Suprapubic skin (tissue), 4 donors: ENCODE data around the gene TDRD9. TPM values are rescaled to one million over a fixed set of nuclear protein-coding genes. Genes with fewer than 3 reads are reported as not detected.

Source experiments
- DNase-seq, 2 donors: peaks; one replicate each; pipeline ENCODE4 v3.0.0-alpha.2; 2019; ENCODE audit warnings: low spot score in 2 of 2
- H3K27ac ChIP-seq: fragments of 200-600 bp; sonication (generic); one replicate; pipeline ENCODE4 v1.5.1; 2019
- H3K27me3 ChIP-seq: fragments of 200-600 bp; sonication (generic); one replicate; pipeline ENCODE4 v1.5.1; 2019
- H3K36me3 ChIP-seq: fragments of 200-600 bp; sonication (generic); one replicate; pipeline ENCODE4 v1.5.1; 2019
- H3K4me1 ChIP-seq: fragments of 200-600 bp; sonication (generic); one replicate; pipeline ENCODE4 v1.5.1; 2019
- H3K4me3 ChIP-seq: fragments of 200-600 bp; sonication (generic); one replicate; pipeline ENCODE4 v1.5.1; 2019; ENCODE audit warnings: mild to moderate bottlenecking
- H3K9me3 ChIP-seq: fragments of 200-600 bp; sonication (generic); one replicate; pipeline ENCODE4 v1.5.1; 2019
- CTCF ChIP-seq, 2 donors: fragments of 200-600 bp in 1 of 2; fragments of 450-650 bp in 1 of 2; sonication (generic) in 1 of 2; IDR thresholded peaks; one replicate each; pipeline ENCODE4 v1.5.1; 2016 to 2019; ENCODE audit warnings: antibody characterized with exemption in 2 of 2, mild to moderate bottlenecking in 1 of 2, moderate library complexity in 1 of 2
- EP300 ChIP-seq: sonication (generic); formaldehyde crosslinking; IDR thresholded peaks from one replicate; pipeline ENCODE4 v1.6.1; 2017; ENCODE audit warnings: antibody characterized with exemption
- POLR2A ChIP-seq, 2 donors: fragments of 450-650 bp; IDR thresholded peaks; one replicate each; pipeline ENCODE4 v1.6.1; 2017; ENCODE audit warnings: antibody characterized with exemption in 2 of 2, mild to moderate bottlenecking in 2 of 2, moderate library complexity in 2 of 2
- POLR2AphosphoS5 ChIP-seq, 3 donors: sonication (generic); formaldehyde crosslinking; IDR thresholded peaks; one replicate each; pipeline ENCODE4 v1.6.1; 2017; ENCODE audit warnings: antibody characterized with exemption in 3 of 3
- WGBS: methylation state at CpG from one replicate; pipeline ENCODE4 v1.1.5; 2018; 5-methylcytosine and 5-hydroxymethylcytosine counted together
- total RNA-seq, 4 donors: library from RNA; depleted of rRNA; stranded (reverse); fragments of >200 nt; gene quantifications; one replicate each; pipeline ENCODE4 v1.1.0, GENCODE V29; 2016

TDRD9 gene
- total RNA-seq, 4 donors from 2014 or later, result 1.0 to 1.7 TPM; not detected in 2

- Histone ChIP-seq H3K27ac (no peak within 1 kb of the TSS), H3K27me3 (peaks cover 53% of the 10 kb centered on the region), H3K4me1 (peaks cover 8% of the 10 kb centered on the region), H3K4me3 (peak within 1 kb of the TSS; percentile 19), H3K9me3 (no peaks in the 10 kb centered on the region), H3K36me3 (no peaks in the 10 kb centered on the region)
- 8% methylated on average over 11 of the region's 70 CpGs for WGBS
- DNase-seq, result peak in 1 of 2 donors; percentile 65
- TF ChIP-seq CTCF (IDR thresholded peaks at IDR 0.05) (no peak), POLR2A (IDR thresholded peaks at IDR 0.05) (no peak)
Measured at GRCh38 chr14:104085032-104085888, 157.0 kb downstream of the TDRD9 start, which contains the start of gene ASPG. Gene ASPG, plus strand, starts transcription at chr14:104085700. Its CDS starts 71 bp downstream, at chr14:104085771.

- no peak overlapping the region for H3K27ac ChIP-seq
- TF ChIP-seq CTCF (IDR thresholded peaks at IDR 0.05), result no peak
- TF ChIP-seq POLR2A (IDR thresholded peaks at IDR 0.05), result no peak
- no peak for TF ChIP-seq POLR2AphosphoS5 (IDR thresholded peaks at IDR 0.05)
- TF ChIP-seq EP300, result no peak
- peaks cover 53% of the 10 kb centered on the region for H3K27me3 ChIP-seq
- no peak for DNase-seq
- no peaks in the 10 kb centered on the region for H3K36me3 ChIP-seq
- no peaks in the 10 kb centered on the region for H3K9me3 ChIP-seq
- peak overlapping the region; percentile 19 for H3K4me3 ChIP-seq
- WGBS, result no CpG with 5 or more reads among the region's 29 CpGs
- peaks cover 8% of the 10 kb centered on the region for H3K4me1 ChIP-seq
Measured at GRCh38 chr14:104085889-104086201, 157.6 kb downstream of the TDRD9 start.

DNA sequence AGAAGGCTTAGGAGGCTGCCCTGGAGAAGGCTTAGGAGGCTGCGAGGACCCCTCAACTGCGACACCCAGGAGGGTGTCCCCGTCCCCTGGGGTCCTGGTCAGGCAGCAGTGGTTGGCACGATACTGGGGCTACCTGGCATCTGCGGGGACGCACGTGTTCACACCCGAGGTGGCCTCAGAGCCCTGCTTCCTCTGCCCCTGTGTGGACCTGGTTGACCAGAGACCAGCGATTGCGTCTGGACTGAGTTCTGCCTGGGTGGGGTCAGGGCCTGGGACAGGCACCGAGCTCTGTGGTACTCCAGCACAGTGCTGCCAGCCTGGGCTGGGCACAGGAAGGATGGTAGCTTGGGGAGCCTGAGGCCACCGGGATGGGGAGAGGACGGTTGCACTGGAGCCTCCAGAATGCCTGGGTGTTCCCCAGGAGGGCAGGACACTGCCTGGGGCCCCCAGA is 158.0 kb downstream of the TDRD9 start:
- H3K36me3 ChIP-seq, result no peaks in the 10 kb centered on the region
- no peak overlapping the region for H3K27ac ChIP-seq
- TF ChIP-seq CTCF (IDR thresholded peaks at IDR 0.05) (no peak), POLR2A (IDR thresholded peaks at IDR 0.05) (no peak), POLR2AphosphoS5 (IDR thresholded peaks at IDR 0.05) (no peak), EP300 (no peak)
- no CpG with 5 or more reads among the region's 13 CpGs for WGBS
- no peak overlapping the region for H3K4me3 ChIP-seq
- H3K4me1 ChIP-seq, result peaks cover 8% of the 10 kb centered on the region
- DNase-seq, result peak in 1 of 2 donors; percentile 63
- no peaks in the 10 kb centered on the region for H3K9me3 ChIP-seq
- H3K27me3 ChIP-seq, result peaks cover 51% of the 10 kb centered on the region

DNA sequence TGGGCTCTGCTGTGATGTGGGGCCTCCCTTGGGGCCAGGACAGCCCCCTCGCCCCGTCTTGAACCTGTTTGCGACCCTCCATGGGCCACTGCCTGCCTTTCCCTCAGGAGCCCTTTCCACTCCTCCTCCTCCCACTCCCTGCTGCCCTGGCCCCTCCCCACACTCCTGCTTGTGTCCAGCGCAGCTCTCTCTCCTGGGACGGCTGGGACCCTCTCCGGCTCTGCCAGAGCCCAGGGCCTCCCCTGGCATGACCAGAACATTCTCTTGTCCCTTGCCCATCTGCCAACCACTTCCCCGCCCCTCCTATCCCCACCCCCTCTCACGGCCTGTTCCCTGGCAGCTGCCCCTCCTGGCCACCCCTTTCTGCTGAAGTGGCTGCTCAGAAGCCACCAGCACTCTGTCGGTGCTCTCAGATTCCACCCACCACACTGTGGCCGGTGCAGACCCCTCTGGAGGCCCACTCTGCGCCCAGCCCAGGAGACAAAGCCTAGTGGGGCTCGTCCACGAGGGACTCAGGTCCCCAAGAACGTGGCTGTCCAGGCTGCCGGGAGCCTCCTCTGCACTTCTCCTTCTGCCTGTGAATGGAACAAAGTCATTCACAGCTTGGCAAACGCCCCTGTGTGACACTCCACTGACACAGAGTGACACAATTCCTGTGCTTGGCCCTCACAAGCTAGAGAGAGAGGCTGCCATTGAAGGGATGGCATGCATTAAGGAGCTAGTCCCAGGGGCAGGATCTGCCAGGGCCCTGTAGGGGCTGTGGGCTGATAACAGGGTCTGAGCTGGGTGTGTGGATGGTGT is 158.6 kb downstream of the TDRD9 start:
- H3K36me3 ChIP-seq, result no peaks in the 10 kb centered on the region
- no peak overlapping the region for H3K27ac ChIP-seq
- DNase-seq, result peak in 1 of 2 donors; percentile 59
- peaks cover 8% of the 10 kb centered on the region for H3K4me1 ChIP-seq
- TF ChIP-seq EP300 (no peak), POLR2A (IDR thresholded peaks at IDR 0.05) (no peak), CTCF (IDR thresholded peaks at IDR 0.05) (no peak), POLR2AphosphoS5 (IDR thresholded peaks at IDR 0.05) (no peak)
- 69% methylated on average over 9 of the region's 16 CpGs for whole genome bisulfite sequencing
- no peak overlapping the region for H3K4me3 ChIP-seq
- peaks cover 45% of the 10 kb centered on the region for H3K27me3 ChIP-seq
- no peaks in the 10 kb centered on the region for H3K9me3 ChIP-seq

DNA sequence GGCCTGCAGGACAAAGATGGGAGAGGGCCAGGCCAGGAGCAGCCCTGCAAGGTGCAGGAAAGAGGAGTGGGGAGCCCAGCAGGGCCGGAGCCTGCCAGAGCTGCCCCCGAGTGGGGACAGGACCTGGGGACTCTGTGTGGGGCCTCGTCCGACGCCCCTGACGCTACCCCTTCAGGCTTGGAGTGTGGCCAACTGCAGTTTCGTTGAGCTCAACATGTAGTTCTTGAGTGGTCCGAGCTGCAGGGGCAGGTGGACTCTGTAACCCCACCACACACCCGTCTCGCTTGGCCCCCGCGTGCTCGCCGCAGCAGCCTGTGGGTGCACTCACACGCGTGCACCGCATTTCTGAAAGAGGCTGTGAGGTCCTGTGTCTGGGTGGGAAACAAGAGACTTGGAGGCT is 159.2 kb downstream of the TDRD9 start:
- H3K36me3 ChIP-seq, result no peaks in the 10 kb centered on the region
- no CpG with 5 or more reads among the region's 17 CpGs for WGBS
- no peak overlapping the region for H3K27ac ChIP-seq
- peak in 1 of 2 donors; percentile 52 for DNase-seq
- TF ChIP-seq CTCF (IDR thresholded peaks at IDR 0.05), result no peak
- TF ChIP-seq EP300, result no peak
- TF ChIP-seq POLR2A (IDR thresholded peaks at IDR 0.05), result no peak
- no peak for TF ChIP-seq POLR2AphosphoS5 (IDR thresholded peaks at IDR 0.05)
- H3K27me3 ChIP-seq, result peaks cover 42% of the 10 kb centered on the region
- no peaks in the 10 kb centered on the region for H3K9me3 ChIP-seq
- H3K4me1 ChIP-seq, result peaks cover 8% of the 10 kb centered on the region
- no peak overlapping the region for H3K4me3 ChIP-seq
